ENCODE results near the gene CSF3.

The CSF3 gene

GRCh38 chr17:40025991-40026815 lies 11.0 kb downstream of the CSF3 start:
- DNase-seq, result peak; percentile 64

DNA sequence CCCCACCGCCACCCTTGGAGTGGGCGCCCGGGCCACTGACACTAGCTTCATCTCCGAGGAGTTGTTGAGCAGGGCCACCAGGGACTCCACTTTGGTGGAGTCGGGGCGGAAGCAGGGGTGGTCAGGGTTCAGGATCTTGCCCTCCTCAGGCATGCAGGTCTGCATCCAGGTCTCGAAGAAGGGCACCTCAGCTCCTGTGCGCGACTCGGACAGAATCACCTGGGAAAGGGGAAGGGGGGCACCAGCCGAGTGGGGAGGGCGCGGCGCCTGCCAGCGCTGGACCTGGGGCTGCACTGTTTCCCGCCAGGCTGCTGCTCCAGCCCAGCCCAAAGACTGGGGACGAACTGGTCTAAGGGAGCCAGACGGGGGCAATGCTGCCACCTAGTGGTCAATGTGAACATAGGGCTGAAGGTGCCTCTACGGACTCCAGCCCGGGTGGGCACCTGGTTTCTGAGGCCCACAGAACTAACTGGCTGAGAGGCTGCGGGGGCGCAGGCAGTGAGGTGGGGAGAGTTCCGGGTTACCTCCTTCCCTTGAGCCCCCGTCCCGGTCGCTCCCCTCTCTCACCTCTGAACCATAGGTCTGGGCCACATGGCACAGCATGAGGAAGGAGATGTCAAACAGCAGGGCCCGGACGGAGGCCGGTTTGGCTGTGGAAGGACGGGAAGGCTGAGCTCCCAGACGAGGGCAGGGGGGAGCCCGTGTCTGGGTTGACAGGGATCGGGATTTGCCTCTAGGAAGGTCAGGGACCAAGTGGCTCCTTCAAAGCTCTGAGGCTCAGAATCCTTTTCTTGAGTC lies 11.8 kb downstream of the CSF3 start:
- peak; percentile 73 for DNase-seq

GRCh38 chr17:40027614-40028012 lies 12.4 kb downstream of the CSF3 start:
- DNase-seq, result no peak

DNA sequence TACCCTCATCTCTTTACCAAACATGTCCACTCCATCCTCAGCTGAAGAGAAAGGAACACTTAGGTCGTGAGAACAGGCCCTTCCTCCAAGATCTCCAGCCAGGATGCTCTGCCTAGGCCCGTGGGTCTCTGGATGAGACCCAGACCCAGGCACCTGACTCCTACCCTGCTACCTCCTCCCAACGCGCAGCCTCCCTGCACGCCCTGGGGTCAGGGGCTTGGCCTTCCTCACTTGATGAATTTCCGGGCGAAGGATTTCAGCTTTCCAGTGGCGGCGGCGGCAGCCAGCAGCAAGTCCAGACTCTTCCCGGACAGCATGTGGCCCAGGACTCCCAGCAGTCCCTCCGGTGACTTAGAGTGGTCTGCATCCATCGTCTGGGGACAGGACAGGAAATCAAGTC lies 13.4 kb downstream of the CSF3 start:
- no peak for DNase-seq

- DNase-seq, result no peak
Observed at GRCh38 chr17:40031706-40032105, 16.5 kb downstream of the CSF3 start.

DNA sequence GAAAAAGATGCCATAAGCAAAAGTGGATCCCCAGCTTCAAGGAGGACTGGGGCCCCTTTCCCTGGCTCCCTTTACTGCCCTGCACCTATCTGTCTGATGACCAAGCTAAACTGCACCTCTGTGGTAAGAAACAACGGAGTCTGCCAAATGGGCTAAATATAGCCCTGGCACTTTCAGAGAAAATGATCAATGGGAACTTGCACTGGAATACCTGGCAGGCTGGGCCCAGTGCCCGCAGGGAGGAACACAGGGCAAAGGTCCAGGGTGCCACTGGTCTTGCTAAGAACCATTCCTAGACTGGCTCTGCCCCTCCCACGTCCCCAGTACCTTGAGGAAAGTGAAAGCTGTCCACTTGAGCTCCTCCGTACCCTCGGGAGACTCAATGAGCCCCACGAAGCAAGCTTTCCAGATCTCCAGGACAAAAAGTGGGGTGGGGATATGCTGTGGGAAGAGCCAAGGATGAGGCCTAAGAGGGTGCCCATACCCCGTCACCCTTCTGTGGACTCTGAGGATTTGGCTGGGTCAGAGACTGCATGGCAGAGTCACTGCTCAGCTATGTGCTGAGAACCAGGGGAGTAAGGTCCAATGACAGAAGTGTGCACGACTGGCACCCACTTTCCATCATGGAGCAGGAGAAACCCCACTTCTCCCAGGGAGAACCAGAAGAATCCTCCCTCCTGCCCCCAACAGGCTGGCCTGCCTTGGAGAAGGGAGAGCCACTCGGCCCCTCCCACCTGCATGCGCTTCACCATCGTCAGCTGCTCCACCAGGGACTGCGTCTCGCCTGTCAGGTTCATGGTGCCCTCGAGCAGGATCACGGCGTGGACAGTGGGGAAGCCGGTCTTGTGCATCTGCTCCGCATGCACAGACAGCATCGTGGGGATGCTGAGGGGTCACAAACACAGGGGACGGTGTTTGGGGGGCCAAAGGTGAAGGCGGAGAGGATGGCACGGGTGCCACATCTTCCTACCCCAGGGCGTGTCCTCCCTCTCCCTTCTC lies 17.4 kb downstream of the CSF3 start:
- DNase-seq, result no peak

- DNase-seq, result no peak
Observed at GRCh38 chr17:40033339-40033738, 18.1 kb downstream of the CSF3 start.

- DNase-seq, result no peak
Observed at GRCh38 chr17:40034426-40035161, 19.4 kb downstream of the CSF3 start.

DNA sequence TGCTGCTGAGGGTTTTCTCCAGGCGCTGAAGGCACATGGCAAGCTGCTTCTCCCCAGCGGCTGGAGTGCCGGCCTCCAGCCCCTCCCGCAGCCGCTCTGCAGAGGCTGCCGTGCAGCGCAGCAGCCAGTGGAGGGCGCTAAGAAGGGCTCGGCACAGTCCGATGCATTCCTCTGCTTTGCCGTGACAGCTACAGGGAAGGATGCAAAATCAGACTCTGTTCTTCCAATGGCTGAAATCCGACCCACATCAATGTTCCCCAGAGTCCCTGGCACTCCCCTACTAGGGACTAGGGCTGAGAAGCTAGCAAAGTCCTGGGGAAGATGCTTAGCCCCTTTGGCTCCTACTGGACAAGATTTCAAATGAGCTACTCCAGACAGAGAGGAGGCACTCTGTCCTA lies 19.9 kb downstream of the CSF3 start:
- DNase-seq, result no peak

- DNase-seq, result no peak
Observed at GRCh38 chr17:40038882-40039513, 23.8 kb downstream of the CSF3 start.

- no peak for DNase-seq
Observed at GRCh38 chr17:40041196-40041595, 26.0 kb downstream of the CSF3 start.

DNA sequence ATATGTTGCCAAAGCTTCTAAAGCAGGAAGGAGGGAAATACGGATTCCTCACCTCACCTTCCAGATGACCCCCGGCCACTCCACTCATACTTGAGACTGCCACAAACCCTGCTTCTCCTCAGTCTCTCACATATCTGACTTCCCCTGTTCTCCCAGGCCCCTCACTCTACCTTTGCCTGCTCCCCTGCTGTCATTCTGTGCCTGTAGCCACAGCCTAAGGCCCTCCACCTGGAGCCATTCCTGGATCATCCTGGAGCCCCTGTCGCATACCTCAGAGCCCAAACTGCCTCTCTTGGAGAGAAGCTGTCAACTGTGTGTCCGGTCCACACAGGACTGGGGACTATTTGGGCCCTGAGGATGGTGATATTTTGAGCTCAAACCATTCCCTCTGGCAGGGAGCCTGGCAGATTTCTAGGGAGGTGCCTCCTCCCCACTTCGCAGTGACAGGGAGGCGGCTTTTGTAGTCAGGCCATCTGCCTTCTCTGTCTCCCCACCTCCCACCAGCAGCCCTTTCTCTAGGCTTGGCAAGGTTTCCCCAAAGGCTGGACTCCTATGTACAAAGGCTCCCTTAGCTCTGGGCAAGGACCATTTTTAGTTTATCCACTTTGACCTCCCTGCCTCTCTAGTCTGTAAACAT lies 41.3 kb downstream of the CSF3 start:
- no peak for DNase-seq

GRCh38 chr17:40058186-40058784 lies 43.0 kb downstream of the CSF3 start:
- no peak for DNase-seq

- DNase-seq, result no peak
Observed at GRCh38 chr17:40058865-40059264, 43.6 kb downstream of the CSF3 start.

GRCh38 chr17:40059729-40060475 lies 44.7 kb downstream of the CSF3 start:
- no peak for DNase-seq

- no peak for DNase-seq
Observed at GRCh38 chr17:40060887-40061608, 45.8 kb downstream of the CSF3 start.

DNA sequence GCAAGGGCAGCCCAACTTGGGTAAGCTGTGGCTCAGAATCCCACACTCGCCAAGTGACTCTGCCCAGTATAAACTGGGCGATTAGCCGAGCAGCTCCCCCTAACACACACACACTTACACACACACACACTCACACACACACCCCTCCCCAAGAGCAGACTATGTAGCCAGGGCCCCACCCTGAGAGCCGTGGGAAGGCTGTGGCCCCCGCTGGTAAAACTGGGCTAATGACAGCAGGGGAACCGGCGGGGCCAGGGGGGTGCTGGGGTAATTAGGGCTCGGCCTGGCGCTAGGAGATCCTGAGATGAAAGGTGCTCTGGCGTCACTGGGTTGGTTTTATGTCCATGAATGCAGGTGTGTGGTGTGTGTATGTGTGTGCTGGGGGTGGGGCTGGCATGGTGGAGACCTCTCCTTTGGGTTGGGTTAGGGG lies 46.4 kb downstream of the CSF3 start:
- DNase-seq, result no peak

GRCh38 chr17:40062329-40063186 lies 47.3 kb downstream of the CSF3 start, which contains the start of gene THRA:
TSS of gene THRA (plus strand) at chr17:40062965. CDS start at chr17:40074489, 11,524 bp downstream.
- DNase-seq, result peak; percentile 28

Measured in NCI-H2029 (cell line).